ENCODE results near the gene EXT2. TPM values are rescaled to one million over a fixed set of nuclear protein-coding genes. Genes with fewer than 3 reads are reported as not detected.

The EXT2 gene
- total RNA-seq, 4 donors from 2014 or later, result 47.8 to 80.4 (median 68.0) TPM

- WGBS, result 90% methylated on average over 5 of the region's 5 CpGs
- DNase-seq (ENCODE audit: extremely low spot score), result no peak
Measured at GRCh38 chr11:44189986-44190882, 94.8 kb downstream of the EXT2 start.

DNA sequence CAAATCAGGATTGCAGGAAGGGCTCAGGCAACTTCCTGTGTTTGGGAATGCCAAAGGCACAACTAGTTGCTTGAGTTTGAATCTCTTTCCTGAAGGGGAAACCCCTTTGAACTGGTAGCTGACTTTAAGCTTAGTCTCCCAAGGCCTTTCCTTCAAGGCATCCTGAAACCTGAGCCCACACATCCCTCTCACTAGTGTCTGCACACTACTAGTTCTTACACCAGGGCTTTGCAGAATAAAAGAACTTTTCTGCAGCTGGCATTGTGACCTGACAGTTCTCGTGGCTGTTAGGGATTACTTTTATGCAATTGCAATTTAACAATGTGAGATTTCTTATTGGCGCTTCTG is 95.4 kb downstream of the EXT2 start:
- TF ChIP-seq POLR2AphosphoS5 (IDR thresholded peaks at IDR 0.05), result no peak
- no peak for TF ChIP-seq EP300 (IDR thresholded peaks at IDR 0.05)
- no peak for TF ChIP-seq POLR2A (IDR thresholded peaks at IDR 0.05; ENCODE audit: low read depth)
- no peak for TF ChIP-seq CTCF (IDR thresholded peaks at IDR 0.05)
- H3K4me1 ChIP-seq, result no peaks in the 10 kb centered on the region
- no peak overlapping the region for H3K27ac ChIP-seq (replicated peaks in 1 of 4)
- no peaks in the 10 kb centered on the region for H3K27me3 ChIP-seq
- H3K9me3 ChIP-seq, result peaks cover 0 to 21% (median 14%) of the 10 kb centered on the region in 4 donors
- no peak for DNase-seq (ENCODE audit: extremely low spot score)
- no peak overlapping the region for H3K4me3 ChIP-seq
- H3K36me3 ChIP-seq, result peaks cover 0 to 15% (median 5%) of the 10 kb centered on the region in 4 donors
- intact Hi-C loops (cut with DNase I), result no loop called here
- WGBS, result 100% methylated on average over 2 of the region's 2 CpGs

More at GRCh38 chr11:44189986-44190882, 94.8 kb downstream of the EXT2 start:
- Histone ChIP-seq H3K9me3 (peaks cover 0 to 21% (median 14%) of the 10 kb centered on the region in 4 donors), H3K4me3 (no peak overlapping the region), H3K27ac (replicated peaks in 1 of 4) (no peak overlapping the region), H3K4me1 (no peaks in the 10 kb centered on the region), H3K27me3 (no peaks in the 10 kb centered on the region), H3K36me3 (peaks cover 0 to 15% (median 5%) of the 10 kb centered on the region in 4 donors)
- intact Hi-C loops (cut with DNase I), result no loop called here
- TF ChIP-seq POLR2A (IDR thresholded peaks at IDR 0.05; ENCODE audit: low read depth) (no peak), POLR2AphosphoS5 (IDR thresholded peaks at IDR 0.05) (no peak), EP300 (IDR thresholded peaks at IDR 0.05) (no peak), CTCF (IDR thresholded peaks at IDR 0.05) (no peak)

DNA sequence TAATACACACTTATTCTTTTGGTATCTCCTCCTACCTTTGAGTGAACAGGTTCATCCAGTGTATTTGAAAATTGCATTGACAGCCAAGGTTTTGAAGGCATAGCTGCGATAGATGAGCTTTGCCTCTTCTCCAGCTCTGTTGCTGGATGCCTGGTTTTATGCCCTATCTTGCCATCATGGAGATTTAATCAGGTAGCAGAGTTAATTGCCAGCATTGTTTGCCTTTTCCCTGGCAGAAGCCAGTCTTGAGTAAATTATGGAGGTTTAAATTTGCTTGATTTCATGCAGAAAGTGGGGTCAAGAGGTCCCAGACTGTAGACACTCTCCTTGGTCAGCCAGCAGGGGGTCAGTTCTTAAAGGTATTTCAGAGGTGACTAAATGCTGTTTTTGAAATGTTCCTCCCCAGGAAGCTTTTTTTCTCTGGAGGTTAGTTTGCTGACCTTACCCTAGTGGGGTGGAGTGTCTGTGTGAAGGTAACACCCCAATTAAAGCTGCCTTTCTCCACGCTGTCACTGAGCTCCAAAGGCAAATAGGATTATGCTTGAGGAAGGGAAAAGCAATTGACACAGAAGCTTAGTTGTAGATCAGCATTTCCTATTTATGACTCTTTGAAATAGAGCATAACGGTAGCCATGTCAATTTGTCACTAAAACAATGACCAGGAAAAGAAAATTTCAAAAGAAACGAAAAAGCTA is 96.0 kb downstream of the EXT2 start:
- Histone ChIP-seq H3K4me3 (no peak overlapping the region), H3K9me3 (peaks cover 0 to 21% (median 14%) of the 10 kb centered on the region in 4 donors), H3K27ac (replicated peaks in 1 of 4) (no peak overlapping the region), H3K4me1 (no peaks in the 10 kb centered on the region), H3K36me3 (peaks cover 0 to 15% (median 6%) of the 10 kb centered on the region in 4 donors), H3K27me3 (no peaks in the 10 kb centered on the region)
- no peak for DNase-seq (ENCODE audit: extremely low spot score)
- WGBS, result 95% methylated on average over 4 of the region's 4 CpGs
- TF ChIP-seq CTCF (IDR thresholded peaks at IDR 0.05) (no peak), EP300 (IDR thresholded peaks at IDR 0.05) (no peak), POLR2A (IDR thresholded peaks at IDR 0.05; ENCODE audit: low read depth) (no peak), POLR2AphosphoS5 (IDR thresholded peaks at IDR 0.05) (no peak)
- intact Hi-C loops (cut with DNase I), result no loop called here

DNA sequence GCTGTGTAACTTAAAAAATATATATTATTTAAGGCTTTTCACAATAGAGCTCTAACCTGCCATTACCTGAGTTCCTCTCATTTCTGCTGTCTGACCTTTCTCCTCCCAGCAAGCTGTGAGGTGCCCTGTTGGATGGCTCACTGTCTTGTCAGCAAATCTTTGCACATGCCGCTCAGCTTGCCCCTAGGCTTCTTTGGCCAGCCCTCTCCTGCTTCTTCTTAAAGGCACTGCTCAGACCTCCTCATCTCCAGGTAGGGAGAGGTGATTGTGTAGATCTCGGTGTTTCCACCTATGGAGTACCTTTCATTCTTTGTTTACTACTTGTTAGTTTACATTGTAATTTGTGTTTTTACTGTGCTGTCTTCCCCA is 96.5 kb downstream of the EXT2 start:
- Histone ChIP-seq H3K4me1 (no peaks in the 10 kb centered on the region), H3K36me3 (peaks cover 0 to 18% (median 7%) of the 10 kb centered on the region in 4 donors), H3K27me3 (no peaks in the 10 kb centered on the region), H3K9me3 (peaks cover 0 to 21% (median 14%) of the 10 kb centered on the region in 4 donors), H3K4me3 (no peak overlapping the region), H3K27ac (replicated peaks in 1 of 4) (no peak overlapping the region)
- intact Hi-C loops (cut with DNase I), result no loop called here
- TF ChIP-seq EP300 (IDR thresholded peaks at IDR 0.05) (no peak), POLR2A (IDR thresholded peaks at IDR 0.05; ENCODE audit: low read depth) (no peak), POLR2AphosphoS5 (IDR thresholded peaks at IDR 0.05) (no peak), CTCF (IDR thresholded peaks at IDR 0.05) (no peak)
- WGBS, result 97% methylated on average over 2 of the region's 2 CpGs
- DNase-seq (ENCODE audit: extremely low spot score), result no peak
